CD8-positive, alpha-beta memory T cell (primary cell): ENCODE data around the gene GPR149. TPM values are rescaled to one million over a fixed set of nuclear protein-coding genes. Genes with fewer than 3 reads are reported as not detected.

ENCODE experiments used
- CTCF ChIA-PET: fragments of 350-600 bp; sonication (Branson Sonifier 250); formaldehyde crosslinking; loops from one replicate; lab custom pipeline; 2021; ENCODE audit warnings: antibody characterized with exemption; lab: Charles Lee
- POLR2A ChIA-PET: fragments of 350-600 bp; sonication (Branson Sonifier 250); formaldehyde crosslinking; loops from one replicate; lab custom pipeline; 2021; ENCODE audit warnings: antibody characterized with exemption; lab: Charles Lee
- DNase-seq, 5 donors: peaks; one replicate each; pipeline versions ENCODE4 v3.0.0 to v3.0.0-alpha.2; 2020 to 2022; ENCODE audit warnings: mixed read lengths in 1 of 5
- H3K27ac ChIP-seq: one replicate; pipeline ENCODE4 v1.7.0; 2013; ENCODE audit warnings: low read depth, mild to moderate bottlenecking, low read length, moderate library complexity
- H3K27me3 ChIP-seq: 2 replicates; pipeline ENCODE4 v1.7.0; 2013; ENCODE audit warnings: low read length, mild to moderate bottlenecking; ENCODE audit not compliant: insufficient read depth, poor library complexity, severe bottlenecking
- H3K36me3 ChIP-seq: 2 replicates; pipeline ENCODE4 v1.7.0; 2013; ENCODE audit warnings: mild to moderate bottlenecking, low read length, moderate library complexity; ENCODE audit not compliant: insufficient read depth
- H3K4me1 ChIP-seq: 2 replicates; pipeline ENCODE4 v1.7.0; 2013; ENCODE audit warnings: mild to moderate bottlenecking, low read length, moderate library complexity; ENCODE audit not compliant: insufficient read depth
- H3K4me3 ChIP-seq: 2 replicates; pipeline ENCODE4 v1.7.0; 2013; ENCODE audit warnings: mild to moderate bottlenecking, low read length
- H3K9me3 ChIP-seq: 2 replicates; pipeline ENCODE4 v1.7.0; 2013; ENCODE audit warnings: mild to moderate bottlenecking, low read length
- H3K27ac Mint-ChIP-seq, 8 donors: one replicate each; pipeline ENCODE4 v1.8.0; 2020 to 2021; ENCODE audit warnings: mixed read lengths in 8 of 8, mild to moderate bottlenecking in 6 of 8, inconsistent platforms in 3 of 8, moderate library complexity in 3 of 8
- H3K27me3 Mint-ChIP-seq, 2 donors: one replicate each; pipeline ENCODE4 v1.8.0; 2020 to 2021; ENCODE audit warnings: mixed read lengths in 2 of 2, mild to moderate bottlenecking in 1 of 2, moderate library complexity in 1 of 2
- H3K36me3 Mint-ChIP-seq, 3 donors: one replicate each; pipeline ENCODE4 v1.8.0; 2020 to 2021; ENCODE audit warnings: mixed read lengths in 3 of 3, inconsistent platforms in 1 of 3, mild to moderate bottlenecking in 1 of 3
- H3K4me1 Mint-ChIP-seq, 3 donors: one replicate each; pipeline ENCODE4 v1.8.0; 2020 to 2021; ENCODE audit warnings: mixed read lengths in 3 of 3, inconsistent platforms in 1 of 3, mild to moderate bottlenecking in 1 of 3
- H3K4me3 Mint-ChIP-seq, 7 donors: one replicate each; pipeline ENCODE4 v1.8.0; 2020 to 2021; ENCODE audit warnings: mixed read lengths in 7 of 7, mild to moderate bottlenecking in 6 of 7, moderate library complexity in 4 of 7, inconsistent platforms in 2 of 7
- H3K9me3 Mint-ChIP-seq, 5 donors: one replicate each; pipeline ENCODE4 v1.8.0; 2020 to 2022; ENCODE audit warnings: mixed read lengths in 5 of 5, mild to moderate bottlenecking in 3 of 5, moderate library complexity in 2 of 5, inconsistent platforms in 1 of 5
- polyA plus RNA-seq: library from polyadenylated mRNA; unstranded; fragments of 300-500 nt; fragmentation: Illumina TruSeq; gene quantifications from one replicate; pipeline ENCODE4 v1.2.3, GENCODE V29; 2021
- total RNA-seq, 2 experiments: library from RNA; stranded (reverse); gene quantifications; one replicate each; pipeline ENCODE4 v1.2.3, GENCODE V29; 2021

The GPR149 gene
- total and polyA plus RNA-seq, 3 experiments from 2014 or later, result not detected

DNA sequence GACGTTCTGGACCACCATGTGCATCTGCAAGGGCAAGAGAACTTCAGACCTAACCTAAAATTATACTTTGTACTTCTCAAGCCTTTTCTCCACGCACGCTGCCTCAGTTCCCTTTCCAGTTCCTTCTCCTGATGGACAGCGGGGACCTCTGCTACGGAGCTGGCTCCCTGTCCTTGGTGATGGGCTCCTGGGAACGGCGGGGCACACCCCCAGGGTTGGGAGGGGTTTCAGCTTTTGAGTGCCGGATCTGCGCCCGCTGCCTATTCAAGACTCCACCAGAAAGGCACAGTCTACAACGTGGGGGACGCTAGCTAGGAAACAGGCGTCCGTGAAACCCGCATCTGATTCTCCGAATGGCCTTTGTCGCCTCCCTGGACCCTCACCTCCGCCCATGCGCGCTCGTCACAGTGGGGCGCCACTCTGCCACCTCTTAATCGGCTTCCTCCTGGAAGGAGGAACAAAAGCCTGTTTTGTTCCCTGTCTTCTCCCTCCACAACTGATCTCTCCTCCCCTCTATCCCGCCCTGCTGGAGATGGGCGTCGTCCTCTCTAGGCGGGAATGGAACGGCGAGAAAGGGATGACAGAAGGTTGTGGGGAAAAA is 2.2 kb downstream of the GPR149 start:
- Mint-ChIP-seq H3K27ac (no peak overlapping the region), H3K27me3 (peaks cover 17 to 32% of the 10 kb centered on the region in 2 donors), H3K4me3 (no peak overlapping the region), H3K4me1 (no peaks in the 10 kb centered on the region), H3K9me3 (peaks cover 0 to 3% (median 0%) of the 10 kb centered on the region in 5 donors), H3K36me3 (no peaks in the 10 kb centered on the region)
- Histone ChIP-seq H3K4me1 (no peaks in the 10 kb centered on the region), H3K27me3 (no peaks in the 10 kb centered on the region), H3K36me3 (no peaks in the 10 kb centered on the region), H3K4me3 (no peak overlapping the region), H3K9me3 (no peaks in the 10 kb centered on the region), H3K27ac (no peak overlapping the region)
- ChIA-PET CTCF (no interaction called here), POLR2A (no interaction called here)
- DNase-seq, result no peak

DNA sequence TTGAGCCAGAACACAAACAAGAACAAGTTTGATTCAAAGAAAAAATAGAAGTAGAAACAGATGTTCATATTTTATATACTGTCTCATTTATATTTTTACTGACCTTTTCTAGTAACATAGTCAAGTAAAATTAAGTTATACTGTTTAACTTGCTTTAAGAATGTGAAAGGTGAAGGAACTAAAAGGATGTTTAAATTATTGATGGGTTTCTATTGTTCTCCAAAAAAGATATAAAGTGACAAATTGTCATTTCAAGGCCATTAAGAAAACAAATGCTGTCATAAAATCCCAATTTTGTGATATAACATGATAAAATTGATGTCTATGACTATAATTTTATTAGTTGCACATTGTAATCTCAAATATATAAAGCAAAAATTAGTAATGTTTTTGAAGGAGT is 7.3 kb downstream of the GPR149 start:
- Histone ChIP-seq H3K4me1 (no peaks in the 10 kb centered on the region), H3K27ac (no peak overlapping the region), H3K4me3 (no peak overlapping the region), H3K36me3 (no peaks in the 10 kb centered on the region), H3K27me3 (no peaks in the 10 kb centered on the region), H3K9me3 (no peaks in the 10 kb centered on the region)
- no peak overlapping the region for H3K27ac Mint-ChIP-seq
- no peak for DNase-seq
- CTCF ChIA-PET, result no interaction called here
- H3K27me3 Mint-ChIP-seq, result peaks cover 6 to 14% of the 10 kb centered on the region in 2 donors
- H3K9me3 Mint-ChIP-seq, result peaks cover 0 to 2% (median 0%) of the 10 kb centered on the region in 5 donors
- no peak overlapping the region for H3K4me3 Mint-ChIP-seq
- no peaks in the 10 kb centered on the region for H3K36me3 Mint-ChIP-seq
- no peaks in the 10 kb centered on the region for H3K4me1 Mint-ChIP-seq
- POLR2A ChIA-PET, result no interaction called here

DNA sequence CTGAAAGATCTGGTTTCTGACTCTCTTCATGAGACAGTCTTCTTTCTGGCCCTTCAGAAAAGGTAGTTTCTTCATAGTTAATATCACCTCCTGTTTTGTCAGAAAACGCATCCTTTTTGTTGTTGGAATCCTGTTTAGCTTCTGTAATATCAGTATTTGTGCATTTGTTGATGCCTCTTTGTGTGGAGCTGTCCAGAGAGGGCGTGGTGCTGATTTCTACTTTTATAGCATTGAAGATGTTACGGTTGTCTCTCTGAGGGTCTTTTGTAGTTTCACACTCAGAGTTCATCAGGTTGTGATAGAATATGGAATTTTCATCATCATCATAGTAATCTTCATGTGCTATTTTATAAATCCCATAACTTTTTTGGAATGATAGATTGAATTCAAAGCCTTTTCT is 8.9 kb downstream of the GPR149 start:
- Histone ChIP-seq H3K36me3 (no peaks in the 10 kb centered on the region), H3K9me3 (no peaks in the 10 kb centered on the region), H3K27ac (no peak overlapping the region), H3K4me1 (no peaks in the 10 kb centered on the region), H3K4me3 (no peak overlapping the region), H3K27me3 (no peaks in the 10 kb centered on the region)
- no peaks in the 10 kb centered on the region for H3K27me3 Mint-ChIP-seq
- no peaks in the 10 kb centered on the region for H3K4me1 Mint-ChIP-seq
- no peak overlapping the region for H3K4me3 Mint-ChIP-seq
- no peaks in the 10 kb centered on the region for H3K36me3 Mint-ChIP-seq
- CTCF ChIA-PET, result no interaction called here
- H3K9me3 Mint-ChIP-seq, result peaks cover 0 to 3% (median 2%) of the 10 kb centered on the region in 5 donors
- POLR2A ChIA-PET, result no interaction called here
- DNase-seq, result no peak
- H3K27ac Mint-ChIP-seq, result no peak overlapping the region

DNA sequence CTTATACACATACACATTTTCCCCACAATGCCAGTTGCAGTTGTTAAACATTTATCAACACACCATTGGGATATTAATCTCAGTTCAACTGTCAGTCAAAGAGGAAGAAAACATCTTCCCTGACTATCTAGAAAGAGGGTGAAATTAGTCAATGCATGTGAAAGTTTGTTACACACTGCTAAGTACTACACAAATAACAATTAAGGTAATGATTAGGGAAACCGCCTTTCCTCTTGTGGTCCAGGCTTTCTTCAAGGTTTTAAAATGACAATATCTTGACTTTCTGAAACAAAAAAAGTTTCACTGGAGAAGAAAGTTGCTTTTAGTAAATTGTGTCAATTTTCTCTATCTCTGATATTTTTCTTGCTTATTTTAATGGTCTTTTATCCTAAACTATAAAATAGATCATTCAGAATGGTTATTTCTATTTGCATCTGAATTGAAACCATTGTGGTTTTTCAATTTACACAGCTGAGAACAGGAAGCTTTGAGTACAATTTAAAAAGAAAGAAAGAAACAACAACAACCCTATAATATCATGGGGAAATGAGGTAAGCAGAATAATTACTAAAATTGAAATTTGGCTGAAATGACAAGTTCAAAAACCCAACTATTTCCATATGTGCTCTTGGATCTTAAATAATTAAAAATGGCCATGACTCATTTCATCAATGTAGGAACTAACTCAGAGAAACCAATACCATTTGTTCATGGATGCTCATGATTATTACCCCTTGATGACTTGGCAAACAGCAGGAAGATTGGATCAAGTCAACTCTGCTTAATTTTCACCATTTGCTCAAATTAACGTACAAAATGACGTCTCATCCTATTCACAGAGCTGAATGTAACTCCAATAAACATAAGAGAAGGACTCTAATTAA is 31.7 kb downstream of the GPR149 start:
- no peak overlapping the region for H3K27ac Mint-ChIP-seq
- peaks cover 0 to 4% of the 10 kb centered on the region in 2 donors for H3K27me3 Mint-ChIP-seq
- Histone ChIP-seq H3K4me3 (no peak overlapping the region), H3K4me1 (no peaks in the 10 kb centered on the region), H3K27me3 (no peaks in the 10 kb centered on the region), H3K27ac (no peak overlapping the region), H3K36me3 (no peaks in the 10 kb centered on the region), H3K9me3 (no peaks in the 10 kb centered on the region)
- DNase-seq, result no peak
- POLR2A ChIA-PET, result no interaction called here
- H3K4me1 Mint-ChIP-seq, result no peaks in the 10 kb centered on the region
- no peaks in the 10 kb centered on the region for H3K36me3 Mint-ChIP-seq
- CTCF ChIA-PET, result no interaction called here
- H3K4me3 Mint-ChIP-seq, result no peak overlapping the region
- H3K9me3 Mint-ChIP-seq, result no peaks in the 10 kb centered on the region

DNA sequence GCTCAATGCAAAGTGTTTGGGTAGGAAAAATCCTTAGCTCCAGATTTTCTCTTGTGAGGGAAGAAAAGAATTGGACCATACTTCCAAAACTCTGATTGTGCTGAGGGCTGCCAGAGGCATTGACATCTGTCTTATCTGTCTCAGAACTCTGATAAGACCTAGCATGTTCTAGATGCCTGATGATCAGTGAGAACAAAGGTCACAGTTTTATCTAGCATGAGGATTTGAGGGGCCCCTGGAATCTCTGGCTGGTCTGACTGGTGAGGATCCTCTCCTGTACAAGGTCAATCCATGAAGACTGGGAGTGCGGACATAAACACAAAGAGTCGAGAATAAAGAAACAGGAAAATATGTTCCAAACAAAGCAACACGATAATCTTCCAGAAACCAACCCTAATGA is 40.1 kb downstream of the GPR149 start:
- Histone ChIP-seq H3K36me3 (no peaks in the 10 kb centered on the region), H3K9me3 (no peaks in the 10 kb centered on the region), H3K27me3 (no peaks in the 10 kb centered on the region), H3K4me1 (no peaks in the 10 kb centered on the region), H3K4me3 (no peak overlapping the region), H3K27ac (no peak overlapping the region)
- ChIA-PET CTCF (no interaction called here), POLR2A (no interaction called here)
- no peaks in the 10 kb centered on the region for H3K4me1 Mint-ChIP-seq
- no peaks in the 10 kb centered on the region for H3K36me3 Mint-ChIP-seq
- peaks cover 1 to 25% of the 10 kb centered on the region in 2 donors for H3K27me3 Mint-ChIP-seq
- peaks cover 0 to 2% (median 0%) of the 10 kb centered on the region in 5 donors for H3K9me3 Mint-ChIP-seq
- no peak for DNase-seq
- no peak overlapping the region for H3K27ac Mint-ChIP-seq
- no peak overlapping the region for H3K4me3 Mint-ChIP-seq

DNA sequence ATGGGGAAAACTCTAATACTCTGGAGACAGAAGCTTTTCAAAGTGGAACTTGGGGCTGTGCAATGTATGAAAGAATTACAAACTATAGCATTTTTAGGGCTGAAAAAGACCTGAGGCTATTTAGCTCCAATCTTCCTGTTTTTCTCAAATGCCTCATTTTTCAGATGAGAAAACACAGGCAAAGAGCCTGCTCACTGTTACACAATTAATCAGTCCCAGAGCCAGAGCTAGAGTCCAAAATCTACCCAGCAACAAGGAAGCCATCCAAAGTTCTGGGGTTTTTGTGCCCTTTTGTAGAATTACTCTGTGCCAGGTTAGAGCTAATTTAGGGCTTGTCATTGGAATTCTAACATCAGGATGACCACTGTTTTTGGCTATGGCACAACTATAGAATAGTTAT is 45.5 kb downstream of the GPR149 start:
- Mint-ChIP-seq H3K4me3 (no peak overlapping the region), H3K27me3 (peaks cover under 1 to 20% of the 10 kb centered on the region in 2 donors), H3K36me3 (no peaks in the 10 kb centered on the region), H3K27ac (no peak overlapping the region), H3K9me3 (no peaks in the 10 kb centered on the region), H3K4me1 (no peaks in the 10 kb centered on the region)
- DNase-seq, result no peak
- Histone ChIP-seq H3K27me3 (no peaks in the 10 kb centered on the region), H3K27ac (no peak overlapping the region), H3K4me1 (no peaks in the 10 kb centered on the region), H3K36me3 (no peaks in the 10 kb centered on the region), H3K4me3 (no peak overlapping the region), H3K9me3 (no peaks in the 10 kb centered on the region)
- ChIA-PET POLR2A (no interaction called here), CTCF (no interaction called here)

DNA sequence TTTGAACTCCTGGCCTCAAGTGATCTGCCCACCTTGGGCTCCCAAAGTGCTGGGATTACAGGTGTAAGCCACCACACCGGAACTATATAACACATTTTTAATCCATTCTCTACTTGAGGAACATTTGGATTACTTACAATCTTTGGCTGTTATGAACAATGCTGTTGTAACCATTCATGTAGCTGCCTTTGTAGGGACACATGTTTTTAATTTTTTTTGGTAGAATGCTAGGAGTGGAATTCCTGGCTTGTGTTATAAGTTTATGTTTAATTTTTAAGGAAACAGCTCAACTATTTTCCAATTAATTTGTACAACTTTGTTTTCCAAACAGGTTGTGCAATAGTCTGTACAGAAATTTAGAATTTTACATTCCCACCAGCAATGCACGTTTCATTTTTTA is 51.7 kb downstream of the GPR149 start:
- no peak for DNase-seq
- no peak overlapping the region for H3K4me3 Mint-ChIP-seq
- ChIA-PET CTCF (no interaction called here), POLR2A (no interaction called here)
- H3K9me3 Mint-ChIP-seq, result no peaks in the 10 kb centered on the region
- Histone ChIP-seq H3K4me3 (no peak overlapping the region), H3K27me3 (no peaks in the 10 kb centered on the region), H3K4me1 (no peaks in the 10 kb centered on the region), H3K9me3 (no peaks in the 10 kb centered on the region), H3K27ac (no peak overlapping the region), H3K36me3 (no peaks in the 10 kb centered on the region)
- no peaks in the 10 kb centered on the region for H3K4me1 Mint-ChIP-seq
- H3K27ac Mint-ChIP-seq, result no peak overlapping the region
- H3K27me3 Mint-ChIP-seq, result peaks cover 2 to 4% of the 10 kb centered on the region in 2 donors
- peaks cover 0 to 2% (median 0%) of the 10 kb centered on the region in 3 donors for H3K36me3 Mint-ChIP-seq

DNA sequence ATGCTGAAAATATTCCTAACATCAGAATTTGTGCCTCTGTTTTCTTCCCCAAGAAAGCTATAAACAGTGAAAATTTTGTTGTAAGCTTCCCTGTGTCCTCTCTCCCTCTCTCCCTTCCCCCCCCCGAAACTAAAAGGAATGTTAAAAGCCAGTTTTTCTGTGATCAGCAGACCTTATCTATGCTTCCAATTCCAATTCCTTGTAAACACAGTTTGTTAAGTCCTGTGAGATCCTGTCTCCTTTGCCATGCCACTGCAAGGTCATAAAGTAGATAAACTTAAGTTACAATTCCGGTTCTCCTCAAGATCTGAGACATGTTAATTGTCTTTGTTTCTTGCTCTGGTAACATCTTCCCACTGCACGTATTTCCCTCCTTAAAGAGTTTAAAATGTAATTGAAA is 62.8 kb downstream of the GPR149 start:
- H3K27ac Mint-ChIP-seq, result no peak overlapping the region
- Histone ChIP-seq H3K27ac (no peak overlapping the region), H3K4me3 (no peak overlapping the region), H3K4me1 (no peaks in the 10 kb centered on the region), H3K27me3 (no peaks in the 10 kb centered on the region), H3K9me3 (no peaks in the 10 kb centered on the region), H3K36me3 (no peaks in the 10 kb centered on the region)
- H3K36me3 Mint-ChIP-seq, result no peaks in the 10 kb centered on the region
- CTCF ChIA-PET, result no interaction called here
- H3K27me3 Mint-ChIP-seq, result peaks cover 6 to 15% of the 10 kb centered on the region in 2 donors
- POLR2A ChIA-PET, result no interaction called here
- DNase-seq, result no peak
- H3K4me1 Mint-ChIP-seq, result no peaks in the 10 kb centered on the region
- peaks cover 0 to 2% (median 0%) of the 10 kb centered on the region in 5 donors for H3K9me3 Mint-ChIP-seq
- no peak overlapping the region for H3K4me3 Mint-ChIP-seq
